Right lobe of liver (tissue), 4 donors: ENCODE measurements around the gene EGFLAM.

Source experiments
- POLR2A ChIP-seq: fragments of 450-650 bp; IDR thresholded peaks from one replicate; pipeline ENCODE4 v1.6.1; 2017; ENCODE audit warnings: antibody characterized with exemption, mild to moderate bottlenecking
- TF ChIP-seq, protein P1 (sequence below), 4 donors: fragments of 200-600 bp in 3 of 4; fragments of 450-650 bp in 1 of 4; IDR thresholded peaks; one replicate each; pipeline versions ENCODE4 v1.5.1 to v1.8.0; 2016 to 2022; ENCODE audit warnings: antibody characterized with exemption in 4 of 4, mild to moderate bottlenecking in 2 of 4
- donor health status: DM: no; HTN: no; CAD: no.
- donor health status: DM: no; HTN: no; CAD: no.
- donor health status: DM: no; HTN: yes; CAD: no.

DNA sequence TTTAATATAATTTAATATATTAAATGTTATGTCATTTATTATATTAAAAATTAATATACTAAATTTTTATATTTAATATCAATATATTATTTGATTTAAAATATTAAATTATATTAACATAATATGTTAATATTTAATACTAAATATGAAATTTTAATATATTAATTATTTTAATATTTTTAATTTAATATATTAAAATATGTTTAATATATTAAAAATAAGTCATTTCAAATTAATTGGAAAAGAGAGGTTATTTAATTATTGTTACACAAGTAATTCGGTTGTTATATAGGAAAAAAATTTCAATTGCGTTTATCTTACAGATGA, 183.9 kb downstream of the EGFLAM start:
- TF ChIP-seq, protein P1, sequence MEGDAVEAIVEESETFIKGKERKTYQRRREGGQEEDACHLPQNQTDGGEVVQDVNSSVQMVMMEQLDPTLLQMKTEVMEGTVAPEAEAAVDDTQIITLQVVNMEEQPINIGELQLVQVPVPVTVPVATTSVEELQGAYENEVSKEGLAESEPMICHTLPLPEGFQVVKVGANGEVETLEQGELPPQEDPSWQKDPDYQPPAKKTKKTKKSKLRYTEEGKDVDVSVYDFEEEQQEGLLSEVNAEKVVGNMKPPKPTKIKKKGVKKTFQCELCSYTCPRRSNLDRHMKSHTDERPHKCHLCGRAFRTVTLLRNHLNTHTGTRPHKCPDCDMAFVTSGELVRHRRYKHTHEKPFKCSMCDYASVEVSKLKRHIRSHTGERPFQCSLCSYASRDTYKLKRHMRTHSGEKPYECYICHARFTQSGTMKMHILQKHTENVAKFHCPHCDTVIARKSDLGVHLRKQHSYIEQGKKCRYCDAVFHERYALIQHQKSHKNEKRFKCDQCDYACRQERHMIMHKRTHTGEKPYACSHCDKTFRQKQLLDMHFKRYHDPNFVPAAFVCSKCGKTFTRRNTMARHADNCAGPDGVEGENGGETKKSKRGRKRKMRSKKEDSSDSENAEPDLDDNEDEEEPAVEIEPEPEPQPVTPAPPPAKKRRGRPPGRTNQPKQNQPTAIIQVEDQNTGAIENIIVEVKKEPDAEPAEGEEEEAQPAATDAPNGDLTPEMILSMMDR (IDR thresholded peaks at IDR 0.05) = no peak
- no peak for TF ChIP-seq POLR2A
